CD4-positive, alpha-beta T cell treated with Interleukin-12 subunit alpha and Interleukin-12 subunit beta, for 1 hour (primary cell): ENCODE measurements around the gene F7.
"Not testable (repeated sequence)": the region's sequence is repeated elsewhere in the genome, so short reads cannot be mapped to it uniquely, and the experiment has no call there.

Source experiments
- DNase-seq: peaks from one replicate; pipeline ENCODE4 v3.0.0-alpha.2; 2020

The F7 gene

GRCh38 chr13:113105032-113105920 lies at the start of gene F7:
F7 (plus strand) TSS chr13:113105791; CDS start chr13:113105842, 51 bp downstream.
- no peak for DNase-seq

- DNase-seq, result no peak
These were observed 48.5 kb upstream of the F7 start for GRCh38 chr13:113057084-113057483.

GRCh38 chr13:113057559-113057958 lies 48.0 kb upstream of the F7 start:
- not testable (repeated sequence) for DNase-seq

- no peak for DNase-seq
These were observed 47.2 kb upstream of the F7 start for GRCh38 chr13:113058129-113058987.

- no peak for DNase-seq
These were observed 46.4 kb upstream of the F7 start for GRCh38 chr13:113058988-113059850.

GRCh38 chr13:113059891-113060290 lies 45.7 kb upstream of the F7 start:
- DNase-seq, result no peak

GRCh38 chr13:113060557-113061270 lies 44.9 kb upstream of the F7 start:
- DNase-seq, result no peak

- DNase-seq, result no peak
These were observed 44.3 kb upstream of the F7 start for GRCh38 chr13:113061271-113061625.

- no peak for DNase-seq
These were observed 43.7 kb upstream of the F7 start for GRCh38 chr13:113061796-113062425.

- DNase-seq, result no peak
These were observed 42.9 kb upstream of the F7 start for GRCh38 chr13:113062691-113063090.

- DNase-seq, result no peak
These were observed 42.5 kb upstream of the F7 start for GRCh38 chr13:113063091-113063491.

- no peak for DNase-seq
These were observed 41.5 kb upstream of the F7 start for GRCh38 chr13:113064000-113064533.

GRCh38 chr13:113064534-113065405 lies 40.8 kb upstream of the F7 start:
- no peak for DNase-seq

- no peak for DNase-seq
These were observed 40.0 kb upstream of the F7 start for GRCh38 chr13:113065406-113066141.

- no peak for DNase-seq
These were observed 39.5 kb upstream of the F7 start for GRCh38 chr13:113066142-113066455.

- DNase-seq, result no peak
These were observed 38.8 kb upstream of the F7 start for GRCh38 chr13:113066746-113067145.

- DNase-seq, result no peak
These were observed 35.5 kb upstream of the F7 start for GRCh38 chr13:113069861-113070805.

- DNase-seq, result no peak
These were observed 34.7 kb upstream of the F7 start for GRCh38 chr13:113070855-113071254.

- no peak for DNase-seq
These were observed 33.2 kb upstream of the F7 start for GRCh38 chr13:113072376-113072775.
